ENCODE data around the gene UGT1A5. TPM values are rescaled to one million over a fixed set of nuclear protein-coding genes. Genes with fewer than 3 reads are reported as not detected.

Gene UGT1A5
- total and polyA plus RNA-seq, 10 of the 15 experiments (the other 5 are each of a cell fraction or from before 2014, with no cell fraction given): not detected

DNA sequence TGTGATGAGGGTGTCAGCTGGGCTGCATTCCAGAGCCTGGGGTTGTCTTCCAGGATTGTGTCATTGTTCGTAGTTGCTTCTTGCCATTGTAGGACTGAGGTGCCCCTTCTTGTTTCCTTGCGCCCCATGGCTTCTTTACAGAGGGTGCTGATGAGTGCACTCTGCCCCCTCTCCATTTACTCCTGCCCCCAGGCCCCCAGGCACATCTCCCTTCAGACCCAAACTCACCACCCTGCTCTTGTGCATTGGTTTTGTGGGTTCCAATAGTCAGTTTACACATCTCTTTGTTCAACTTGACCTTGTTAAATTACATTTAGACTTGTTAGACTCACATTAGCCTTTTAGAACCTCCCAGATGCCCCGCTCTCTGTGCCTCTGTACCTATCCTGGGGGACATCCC lies 108.5 kb downstream of the UGT1A5 start:
- ChIA-PET POLR2A (no interaction called here), RAD21 (ENCODE audit: unreplicated experiment) (no interaction called here), SMC1A (ENCODE audit: uncharacterized antibody, unreplicated experiment) (interaction anchor here (1.0 kb wide), 1 partner anchor 8 kb away, joined by 3 read pairs; no protein-coding TSS in a partner anchor), CTCF (no interaction called here)
- Histone ChIP-seq H3K36me3 (ENCODE audit: control insufficient read depth in 2 of 2, insufficient read depth in 2 of 2, low read length in 1 of 2) (no peaks in the 10 kb centered on the region), H3K79me2 (ENCODE audit: control insufficient read depth, insufficient read depth, low read length) (no peaks in the 10 kb centered on the region), H4K20me1 (ENCODE audit: control insufficient read depth, insufficient read depth) (no peaks in the 10 kb centered on the region), H3K27ac (ENCODE audit: control insufficient read depth, insufficient read depth) (no peak overlapping the region), H3K4me1 (ENCODE audit: control insufficient read depth, insufficient read depth, low read length) (no peaks in the 10 kb centered on the region), H3K9me3 (replicated peaks; ENCODE audit: control insufficient read depth, insufficient read depth, low read length) (no peaks in the 10 kb centered on the region), H3K9ac (ENCODE audit: control insufficient read depth, insufficient read depth, low read length) (no peak overlapping the region), H3K4me3 (no peak overlapping the region), H2AFZ (ENCODE audit: control insufficient read depth, low read depth, low read length) (no peak overlapping the region), H3K4me2 (ENCODE audit: control insufficient read depth, insufficient read depth) (no peak overlapping the region), H3K27me3 (replicated peaks in 1 of 2; ENCODE audit: control insufficient read depth in 2 of 2, insufficient read depth in 2 of 2, low read length in 1 of 2) (no peaks in the 10 kb centered on the region; a peak in 3 of 4 replicates)
- intact Hi-C loops (cut with micrococcal nuclease; ENCODE audit: unreplicated experiment): no loop called here
- in situ Hi-C loops (cut with MboI): no loop called here
- ATAC-seq: no peak
- DNase-seq (ENCODE audit: low read depth, low spot score): no peak
- no peak for FAIRE-seq
- no peak for TF ChIP-seq CBX3 (IDR thresholded peaks at IDR 0.05; ENCODE audit: borderline replicate concordance, low read depth)
- TF ChIP-seq, protein P1, sequence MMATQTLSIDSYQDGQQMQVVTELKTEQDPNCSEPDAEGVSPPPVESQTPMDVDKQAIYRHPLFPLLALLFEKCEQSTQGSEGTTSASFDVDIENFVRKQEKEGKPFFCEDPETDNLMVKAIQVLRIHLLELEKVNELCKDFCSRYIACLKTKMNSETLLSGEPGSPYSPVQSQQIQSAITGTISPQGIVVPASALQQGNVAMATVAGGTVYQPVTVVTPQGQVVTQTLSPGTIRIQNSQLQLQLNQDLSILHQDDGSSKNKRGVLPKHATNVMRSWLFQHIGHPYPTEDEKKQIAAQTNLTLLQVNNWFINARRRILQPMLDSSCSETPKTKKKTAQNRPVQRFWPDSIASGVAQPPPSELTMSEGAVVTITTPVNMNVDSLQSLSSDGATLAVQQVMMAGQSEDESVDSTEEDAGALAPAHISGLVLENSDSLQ (IDR thresholded peaks at IDR 0.05): no peak
- TF ChIP-seq, protein P2, sequence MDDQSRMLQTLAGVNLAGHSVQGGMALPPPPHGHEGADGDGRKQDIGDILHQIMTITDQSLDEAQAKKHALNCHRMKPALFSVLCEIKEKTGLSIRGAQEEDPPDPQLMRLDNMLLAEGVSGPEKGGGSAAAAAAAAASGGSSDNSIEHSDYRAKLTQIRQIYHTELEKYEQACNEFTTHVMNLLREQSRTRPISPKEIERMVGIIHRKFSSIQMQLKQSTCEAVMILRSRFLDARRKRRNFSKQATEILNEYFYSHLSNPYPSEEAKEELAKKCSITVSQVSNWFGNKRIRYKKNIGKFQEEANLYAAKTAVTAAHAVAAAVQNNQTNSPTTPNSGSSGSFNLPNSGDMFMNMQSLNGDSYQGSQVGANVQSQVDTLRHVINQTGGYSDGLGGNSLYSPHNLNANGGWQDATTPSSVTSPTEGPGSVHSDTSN (IDR thresholded peaks at IDR 0.05; ENCODE audit: insufficient replicate concordance, low read depth, low read length): no peak
- no peak for TF ChIP-seq RBBP5 (conservative IDR thresholded peaks at IDR 0.05)
- TF ChIP-seq SREBF1 (IDR thresholded peaks at IDR 0.05; ENCODE audit: low read length): no peak
- TF ChIP-seq EGR1 (IDR thresholded peaks at IDR 0.05; ENCODE audit: borderline replicate concordance in 1 of 2, low read depth in 2 of 2, low read length in 2 of 2): no peak
- no peak for TF ChIP-seq RAD51 (IDR thresholded peaks at IDR 0.05)
- no peak for TF ChIP-seq STAT1 (conservative IDR thresholded peaks at IDR 0.05)
- TF ChIP-seq, protein P3, sequence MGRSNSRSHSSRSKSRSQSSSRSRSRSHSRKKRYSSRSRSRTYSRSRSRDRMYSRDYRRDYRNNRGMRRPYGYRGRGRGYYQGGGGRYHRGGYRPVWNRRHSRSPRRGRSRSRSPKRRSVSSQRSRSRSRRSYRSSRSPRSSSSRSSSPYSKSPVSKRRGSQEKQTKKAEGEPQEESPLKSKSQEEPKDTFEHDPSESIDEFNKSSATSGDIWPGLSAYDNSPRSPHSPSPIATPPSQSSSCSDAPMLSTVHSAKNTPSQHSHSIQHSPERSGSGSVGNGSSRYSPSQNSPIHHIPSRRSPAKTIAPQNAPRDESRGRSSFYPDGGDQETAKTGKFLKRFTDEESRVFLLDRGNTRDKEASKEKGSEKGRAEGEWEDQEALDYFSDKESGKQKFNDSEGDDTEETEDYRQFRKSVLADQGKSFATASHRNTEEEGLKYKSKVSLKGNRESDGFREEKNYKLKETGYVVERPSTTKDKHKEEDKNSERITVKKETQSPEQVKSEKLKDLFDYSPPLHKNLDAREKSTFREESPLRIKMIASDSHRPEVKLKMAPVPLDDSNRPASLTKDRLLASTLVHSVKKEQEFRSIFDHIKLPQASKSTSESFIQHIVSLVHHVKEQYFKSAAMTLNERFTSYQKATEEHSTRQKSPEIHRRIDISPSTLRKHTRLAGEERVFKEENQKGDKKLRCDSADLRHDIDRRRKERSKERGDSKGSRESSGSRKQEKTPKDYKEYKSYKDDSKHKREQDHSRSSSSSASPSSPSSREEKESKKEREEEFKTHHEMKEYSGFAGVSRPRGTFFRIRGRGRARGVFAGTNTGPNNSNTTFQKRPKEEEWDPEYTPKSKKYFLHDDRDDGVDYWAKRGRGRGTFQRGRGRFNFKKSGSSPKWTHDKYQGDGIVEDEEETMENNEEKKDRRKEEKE (IDR thresholded peaks at IDR 0.05): no peak
- TF ChIP-seq BACH1 (IDR thresholded peaks at IDR 0.05; ENCODE audit: borderline replicate concordance): no peak
- TF ChIP-seq IKZF2 (IDR thresholded peaks at IDR 0.05): no peak
- TF ChIP-seq RCOR1 (conservative IDR thresholded peaks at IDR 0.05; ENCODE audit: low read depth, low read length): no peak
- no TSS peak for BruUV-seq (replicated peaks)
- WGBS (ENCODE audit: insufficient coverage, insufficient replicate concordance, low lambda C conversion rate, missing lambda C conversion rate): 14% methylated on average over 3 of the region's 3 CpGs

Measured in GM12878 (cell line).